Activated naive CD8-positive, alpha-beta T cell treated with anti-CD3 and anti-CD28 coated beads, Interleukin-2, amount 50 U/mL, for 16 hours (primary cell): Measurements from ENCODE around the gene CLOCK.
"Not testable (repeated sequence)": the region's sequence is repeated elsewhere in the genome, so short reads cannot be mapped to it uniquely, and the experiment has no call there.

Experiments
- DNase-seq: peaks from one replicate; pipeline ENCODE4 v3.0.0-alpha.2; 2020; ENCODE audit warnings: low read depth, low spot score

Gene CLOCK, protein sequence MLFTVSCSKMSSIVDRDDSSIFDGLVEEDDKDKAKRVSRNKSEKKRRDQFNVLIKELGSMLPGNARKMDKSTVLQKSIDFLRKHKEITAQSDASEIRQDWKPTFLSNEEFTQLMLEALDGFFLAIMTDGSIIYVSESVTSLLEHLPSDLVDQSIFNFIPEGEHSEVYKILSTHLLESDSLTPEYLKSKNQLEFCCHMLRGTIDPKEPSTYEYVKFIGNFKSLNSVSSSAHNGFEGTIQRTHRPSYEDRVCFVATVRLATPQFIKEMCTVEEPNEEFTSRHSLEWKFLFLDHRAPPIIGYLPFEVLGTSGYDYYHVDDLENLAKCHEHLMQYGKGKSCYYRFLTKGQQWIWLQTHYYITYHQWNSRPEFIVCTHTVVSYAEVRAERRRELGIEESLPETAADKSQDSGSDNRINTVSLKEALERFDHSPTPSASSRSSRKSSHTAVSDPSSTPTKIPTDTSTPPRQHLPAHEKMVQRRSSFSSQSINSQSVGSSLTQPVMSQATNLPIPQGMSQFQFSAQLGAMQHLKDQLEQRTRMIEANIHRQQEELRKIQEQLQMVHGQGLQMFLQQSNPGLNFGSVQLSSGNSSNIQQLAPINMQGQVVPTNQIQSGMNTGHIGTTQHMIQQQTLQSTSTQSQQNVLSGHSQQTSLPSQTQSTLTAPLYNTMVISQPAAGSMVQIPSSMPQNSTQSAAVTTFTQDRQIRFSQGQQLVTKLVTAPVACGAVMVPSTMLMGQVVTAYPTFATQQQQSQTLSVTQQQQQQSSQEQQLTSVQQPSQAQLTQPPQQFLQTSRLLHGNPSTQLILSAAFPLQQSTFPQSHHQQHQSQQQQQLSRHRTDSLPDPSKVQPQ

GRCh38 chr4:55546756-55547465 lies at the start of gene CLOCK:
Gene CLOCK, minus strand, starts transcription at chr4:55546909. Its CDS starts 64,124 bp downstream, at chr4:55482785.
- peak; percentile 54 for DNase-seq

DNA sequence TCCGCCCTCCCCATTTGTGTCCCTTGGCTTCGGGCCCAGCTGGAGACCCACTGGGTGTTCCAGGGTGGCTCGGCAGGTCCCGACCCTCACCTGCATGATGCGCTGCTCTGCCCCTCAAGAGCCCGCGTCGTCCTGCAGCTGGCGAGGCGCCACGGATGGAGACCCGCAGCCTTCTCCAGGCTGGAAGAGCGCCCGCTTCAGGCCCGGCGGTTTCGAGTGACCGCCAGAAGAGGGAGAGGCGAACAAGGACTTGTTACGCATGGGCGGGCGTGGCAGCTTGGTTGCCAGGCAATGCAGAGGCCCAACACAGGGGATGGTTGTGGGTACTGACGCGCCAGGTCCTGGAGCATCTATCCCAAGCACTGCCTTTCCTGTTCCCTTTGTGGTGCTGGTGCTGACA lies 45.3 kb upstream of the CLOCK start, which contains the start of gene PDCL2:
Gene PDCL2 (minus strand): TSS at position 232 of the 400 bp plus-strand sequence. CDS start 136 bp downstream, at position 96.
- DNase-seq: no peak

GRCh38 chr4:55588160-55588559 lies 41.5 kb upstream of the CLOCK start:
- no peak for DNase-seq

GRCh38 chr4:55582773-55583172 lies 36.1 kb upstream of the CLOCK start:
- not testable (repeated sequence) for DNase-seq

DNA sequence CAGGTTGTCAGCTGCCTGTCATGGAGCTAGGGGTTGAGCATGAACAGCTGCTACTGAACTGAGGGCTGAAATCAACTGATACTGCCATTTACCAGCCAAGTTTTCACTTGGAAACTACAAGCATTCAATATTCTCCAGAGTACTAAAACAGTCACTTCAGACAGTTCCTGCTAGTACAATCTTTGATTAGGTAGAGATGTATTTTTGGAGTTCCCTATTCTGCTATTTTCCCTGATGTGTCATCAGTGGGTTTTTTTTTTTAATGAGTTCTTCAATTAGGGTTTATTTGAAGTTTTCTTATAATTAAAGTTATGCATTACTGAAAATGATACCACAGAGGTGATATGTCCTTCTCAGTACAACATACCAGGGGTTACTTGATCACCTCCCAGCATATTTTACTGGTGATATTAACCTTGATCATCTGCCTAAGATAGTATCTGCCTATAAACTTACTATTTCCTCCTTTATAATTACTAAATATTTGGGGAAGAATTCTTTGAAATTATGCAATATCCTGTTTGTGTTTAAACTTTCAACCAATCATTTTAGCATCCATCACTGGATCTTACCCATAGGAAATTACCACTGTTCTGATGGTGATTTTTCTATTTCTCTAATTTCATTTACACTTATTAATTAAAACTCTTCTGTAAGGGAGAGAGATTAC lies 31.8 kb upstream of the CLOCK start:
- DNase-seq: no peak

DNA sequence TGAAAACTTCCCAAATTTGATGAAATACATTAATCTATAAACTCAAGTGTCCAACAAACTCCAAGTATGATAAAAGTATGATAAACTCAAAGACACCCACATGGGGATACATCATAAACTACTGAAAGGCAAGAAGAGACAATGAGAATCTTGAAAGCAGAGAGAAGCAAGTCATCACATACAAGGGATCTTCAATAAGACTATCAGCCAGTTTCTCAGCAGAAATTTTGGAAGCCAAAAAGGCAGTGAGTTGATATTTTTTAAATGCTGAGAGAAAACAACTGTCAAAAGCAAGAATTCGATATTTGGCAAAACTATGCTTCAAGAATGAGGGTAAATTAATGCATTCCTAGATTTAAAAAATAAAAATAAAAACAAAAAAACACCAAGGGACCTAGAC lies 28.8 kb upstream of the CLOCK start:
- no peak for DNase-seq

DNA sequence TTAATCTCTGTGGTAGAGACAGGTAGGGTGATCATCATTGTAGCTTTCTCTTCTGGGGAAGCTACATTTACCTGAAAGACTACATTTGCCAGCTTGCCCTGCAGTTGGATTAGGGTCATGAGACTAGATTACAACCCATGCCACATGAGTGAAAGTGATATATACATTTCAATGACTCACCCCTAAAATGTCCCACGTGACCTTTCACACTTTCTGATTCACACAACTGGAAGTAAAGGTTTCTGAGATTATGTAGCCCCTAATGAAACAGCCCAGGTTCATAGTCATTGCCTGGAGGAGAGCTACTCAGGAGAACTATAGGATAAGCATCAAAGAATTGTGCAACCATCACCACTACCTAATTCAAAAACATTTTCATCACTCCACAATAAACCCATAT lies 27.5 kb upstream of the CLOCK start:
- DNase-seq: no peak

DNA sequence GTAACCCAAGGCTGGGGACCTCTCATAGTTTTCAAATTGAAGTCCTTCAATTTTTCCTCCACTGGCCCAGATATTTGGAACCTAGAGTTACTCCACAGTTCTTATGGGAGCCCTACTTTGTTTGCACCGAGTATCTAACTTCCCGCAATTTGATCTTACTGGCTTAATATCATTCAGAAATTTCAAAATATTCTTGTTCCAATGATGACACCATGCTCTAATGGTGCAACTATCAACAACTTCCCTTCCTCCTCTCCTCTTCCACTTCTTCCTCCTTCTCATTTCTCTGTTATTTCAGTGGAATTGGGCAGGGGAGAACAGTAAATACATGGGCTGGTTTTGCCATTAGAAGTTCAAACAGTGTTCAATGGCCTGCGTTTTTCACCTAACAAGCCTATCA lies 25.1 kb upstream of the CLOCK start:
- DNase-seq: no peak

DNA sequence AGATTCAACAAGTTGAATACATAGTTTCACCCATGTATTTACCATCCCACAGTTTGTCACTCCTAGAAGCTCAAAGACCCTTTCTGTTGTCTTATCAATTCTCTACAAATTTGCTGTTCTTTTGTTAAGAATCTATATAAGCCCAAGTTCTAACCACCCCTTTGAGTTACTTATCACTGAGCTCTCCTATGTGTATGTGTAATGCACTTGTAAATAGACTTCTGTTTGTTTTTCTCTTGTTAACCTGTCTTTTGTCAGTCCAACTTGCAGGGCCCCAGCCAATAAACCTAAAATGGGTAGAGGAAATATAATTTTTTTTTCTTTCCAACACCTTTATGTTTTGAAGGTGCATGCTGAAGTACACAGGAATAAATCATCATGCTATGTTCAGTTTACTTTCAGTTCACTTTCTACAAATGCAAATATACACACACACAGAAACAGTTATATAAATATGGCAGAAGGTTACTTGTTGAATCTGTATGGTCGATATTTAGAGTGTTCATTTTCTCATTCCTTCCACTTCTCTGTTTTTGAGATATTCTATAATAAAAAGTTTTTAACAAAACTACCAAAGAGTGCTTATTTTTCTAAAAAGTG lies 22.3 kb upstream of the CLOCK start:
- no peak for DNase-seq

GRCh38 chr4:55561889-55562288 lies 15.2 kb upstream of the CLOCK start:
- no peak for DNase-seq

GRCh38 chr4:55560096-55560495 lies 13.4 kb upstream of the CLOCK start:
- DNase-seq: no peak

- no peak for DNase-seq
These were observed 7.8 kb upstream of the CLOCK start for GRCh38 chr4:55554453-55555030.

GRCh38 chr4:55553441-55554201 lies 6.9 kb upstream of the CLOCK start:
- DNase-seq: no peak

DNA sequence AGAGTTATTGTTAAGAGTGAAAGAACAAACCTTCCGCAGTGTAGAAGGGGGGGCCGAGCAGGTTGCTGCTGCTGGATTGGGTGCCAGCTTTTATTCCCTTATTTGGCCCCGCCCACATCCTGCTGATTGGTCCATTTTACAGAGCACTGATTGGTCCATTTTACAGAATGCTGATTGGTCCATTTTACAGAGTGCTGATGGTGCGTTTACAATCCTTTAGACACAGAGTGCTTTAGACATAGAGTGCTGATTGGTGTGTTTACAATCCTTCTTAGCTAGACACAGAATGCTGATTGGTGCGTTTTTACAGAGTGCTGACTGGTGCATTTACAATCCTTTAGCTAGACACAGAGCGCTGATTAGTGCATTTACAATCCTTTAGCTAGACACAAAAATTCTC lies 5.3 kb upstream of the CLOCK start:
- not testable (repeated sequence) for DNase-seq

DNA sequence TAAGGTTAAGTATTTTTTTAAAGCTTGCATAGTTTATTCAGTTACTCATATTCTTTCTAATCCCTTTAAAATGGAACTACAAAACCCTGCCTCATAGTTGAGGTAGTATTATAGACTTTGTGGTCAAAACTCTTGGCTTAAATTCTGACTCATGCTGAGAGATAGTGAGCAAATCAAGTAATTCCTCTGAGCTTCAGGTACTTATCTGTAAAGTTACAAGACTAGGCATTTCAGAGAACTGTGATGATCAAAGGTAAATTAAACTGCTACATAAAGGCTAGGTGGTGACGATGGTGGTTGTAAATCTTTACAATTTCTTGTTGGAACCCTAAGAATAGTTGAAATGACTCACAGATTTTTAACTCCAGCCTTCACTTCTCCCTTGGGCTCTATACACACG lies 3.2 kb upstream of the CLOCK start:
- DNase-seq: no peak

GRCh38 chr4:55547918-55548317 lies 1.2 kb upstream of the CLOCK start:
- DNase-seq: no peak

DNA sequence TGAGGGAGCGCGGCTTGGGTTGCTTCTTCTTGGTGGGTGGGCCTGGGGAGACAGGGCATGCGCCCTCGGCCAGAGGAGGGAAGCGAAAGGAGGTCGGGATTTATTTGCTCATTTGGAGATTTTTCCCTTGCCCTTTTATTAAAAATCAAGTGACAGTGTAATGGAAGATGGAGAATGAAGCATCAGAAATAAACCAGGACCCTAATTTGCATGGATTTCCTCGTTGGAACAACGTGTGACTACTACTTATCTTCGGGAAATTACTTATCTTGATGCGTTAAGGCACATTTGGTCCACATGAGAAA lies 709 bp upstream of the CLOCK start:
- no peak for DNase-seq

DNA sequence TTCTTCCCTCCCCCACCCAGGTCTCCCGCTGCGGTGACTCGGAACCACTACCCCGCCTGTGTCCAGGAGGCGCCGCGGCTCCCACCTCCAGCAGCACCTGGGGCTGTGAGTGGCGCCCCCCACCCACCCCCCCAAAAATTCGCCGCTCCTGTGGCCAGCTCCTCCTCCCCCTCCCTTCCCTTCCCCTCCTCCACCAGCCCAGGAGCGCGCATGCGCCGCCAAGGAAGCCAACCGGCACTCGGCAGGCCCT lies 278 bp downstream of the CLOCK start:
- DNase-seq: no peak

- DNase-seq: peak; percentile 23
These were observed 836 bp downstream of the CLOCK start for GRCh38 chr4:55545641-55546505.
